HUES48 (cell line): ENCODE results near the gene XRCC1.
"Not testable (repeated sequence)": the region's sequence is repeated elsewhere in the genome, so short reads cannot be mapped to it uniquely, and the experiment has no call there.

Source experiments
- H3K27ac ChIP-seq: one replicate; pipeline ENCODE4 v1.7.0; 2013; ENCODE audit warnings: low read depth, low read length, inconsistent platforms
- H3K27me3 ChIP-seq: 2 replicates; pipeline ENCODE4 v1.6.1; 2013; ENCODE audit warnings: mild to moderate bottlenecking, low read length; ENCODE audit not compliant: control insufficient read depth, insufficient read depth
- H3K36me3 ChIP-seq: 2 replicates; pipeline ENCODE4 v1.6.1; 2013; ENCODE audit warnings: low read length; ENCODE audit not compliant: control insufficient read depth, insufficient read depth
- H3K4me1 ChIP-seq: 2 replicates; pipeline ENCODE4 v1.6.1; 2013; ENCODE audit warnings: mild to moderate bottlenecking, low read length; ENCODE audit not compliant: control insufficient read depth, insufficient read depth
- H3K4me3 ChIP-seq: 2 replicates; pipeline ENCODE4 v1.5.1; 2013; ENCODE audit warnings: mild to moderate bottlenecking, low read depth, low read length
- H3K9ac ChIP-seq: 2 replicates; pipeline ENCODE4 v1.6.1; 2013; ENCODE audit warnings: mild to moderate bottlenecking, low read depth, low read length, moderate library complexity
- H3K9me3 ChIP-seq: 2 replicates; pipeline ENCODE4 v1.6.1; 2013; ENCODE audit warnings: low read length; ENCODE audit not compliant: control insufficient read depth, insufficient read depth

XRCC1 gene

GRCh38 chr19:43553656-43554055, 21.7 kb downstream of the XRCC1 start:
- Histone ChIP-seq H3K9me3 (no peaks in the 10 kb centered on the region), H3K27me3 (no peaks in the 10 kb centered on the region), H3K4me1 (no peaks in the 10 kb centered on the region), H3K36me3 (peaks cover 62% of the 10 kb centered on the region), H3K9ac (no peak overlapping the region), H3K4me3 (no peak overlapping the region), H3K27ac (no peak overlapping the region)

GRCh38 chr19:43552616-43553015, 22.7 kb downstream of the XRCC1 start:
- Histone ChIP-seq H3K4me1 (no peaks in the 10 kb centered on the region), H3K4me3 (no peak overlapping the region), H3K9ac (no peak overlapping the region), H3K36me3 (peaks cover 57% of the 10 kb centered on the region), H3K27ac (no peak overlapping the region), H3K9me3 (no peaks in the 10 kb centered on the region), H3K27me3 (no peaks in the 10 kb centered on the region)

GRCh38 chr19:43552198-43552450, 23.2 kb downstream of the XRCC1 start:
- Histone ChIP-seq H3K4me1 (no peaks in the 10 kb centered on the region), H3K36me3 (peaks cover 53% of the 10 kb centered on the region), H3K9ac (no peak overlapping the region), H3K4me3 (no peak overlapping the region), H3K27me3 (no peaks in the 10 kb centered on the region), H3K27ac (no peak overlapping the region), H3K9me3 (no peaks in the 10 kb centered on the region)

- Histone ChIP-seq H3K36me3 (peaks cover 53% of the 10 kb centered on the region), H3K27me3 (no peaks in the 10 kb centered on the region), H3K27ac (no peak overlapping the region), H3K9me3 (no peaks in the 10 kb centered on the region), H3K4me3 (no peak overlapping the region), H3K9ac (no peak overlapping the region), H3K4me1 (no peaks in the 10 kb centered on the region)
These were observed 23.7 kb downstream of the XRCC1 start for GRCh38 chr19:43551399-43552197.

- Histone ChIP-seq H3K27me3 (no peaks in the 10 kb centered on the region), H3K4me3 (no peak overlapping the region), H3K9me3 (no peaks in the 10 kb centered on the region), H3K4me1 (no peaks in the 10 kb centered on the region), H3K9ac (no peak overlapping the region), H3K36me3 (peaks cover 60% of the 10 kb centered on the region), H3K27ac (no peak overlapping the region)
These were observed 26.6 kb downstream of the XRCC1 start for GRCh38 chr19:43548706-43549105.

- not testable (repeated sequence) for H3K4me3 ChIP-seq, H3K9ac ChIP-seq, H3K27ac ChIP-seq, H3K9me3 ChIP-seq, H3K4me1 ChIP-seq, H3K27me3 ChIP-seq
- H3K36me3 ChIP-seq: peaks cover 60% of the 10 kb centered on the region
These were observed 27.4 kb downstream of the XRCC1 start for GRCh38 chr19:43547926-43548325.

- H3K4me3 ChIP-seq: no peak overlapping the region
- H3K36me3 ChIP-seq: peaks cover 63% of the 10 kb centered on the region
- no peak overlapping the region for H3K27ac ChIP-seq
- H3K4me1 ChIP-seq: no peaks in the 10 kb centered on the region
- no peaks in the 10 kb centered on the region for H3K9me3 ChIP-seq
- H3K27me3 ChIP-seq: no peaks in the 10 kb centered on the region
- H3K9ac ChIP-seq: no peak overlapping the region
These were observed 28.7 kb downstream of the XRCC1 start for GRCh38 chr19:43546581-43546980.

GRCh38 chr19:43545981-43546380, 29.3 kb downstream of the XRCC1 start:
- H3K4me1 ChIP-seq: no peaks in the 10 kb centered on the region
- no peaks in the 10 kb centered on the region for H3K9me3 ChIP-seq
- H3K36me3 ChIP-seq: peaks cover 61% of the 10 kb centered on the region
- H3K27ac ChIP-seq: no peak overlapping the region
- H3K4me3 ChIP-seq: no peak overlapping the region
- no peak overlapping the region for H3K9ac ChIP-seq
- no peaks in the 10 kb centered on the region for H3K27me3 ChIP-seq

GRCh38 chr19:43545276-43545675, 30.1 kb downstream of the XRCC1 start:
- H3K9me3 ChIP-seq: no peaks in the 10 kb centered on the region
- no peaks in the 10 kb centered on the region for H3K4me1 ChIP-seq
- no peak overlapping the region for H3K27ac ChIP-seq
- H3K36me3 ChIP-seq: peaks cover 62% of the 10 kb centered on the region
- no peak overlapping the region for H3K9ac ChIP-seq
- no peak overlapping the region for H3K4me3 ChIP-seq
- H3K27me3 ChIP-seq: no peaks in the 10 kb centered on the region

GRCh38 chr19:43544077-43544476, 31.2 kb downstream of the XRCC1 start:
- H3K27ac ChIP-seq: no peak overlapping the region
- no peaks in the 10 kb centered on the region for H3K27me3 ChIP-seq
- no peaks in the 10 kb centered on the region for H3K4me1 ChIP-seq
- no peak overlapping the region for H3K4me3 ChIP-seq
- H3K36me3 ChIP-seq: peaks cover 61% of the 10 kb centered on the region
- no peak overlapping the region for H3K9ac ChIP-seq
- H3K9me3 ChIP-seq: 0 out of 2 replicates have a peak, but pooled peaks cover 4% of the 10 kb centered on the region

- H3K27ac ChIP-seq: no peak overlapping the region
- no peak overlapping the region for H3K9ac ChIP-seq
- no peaks in the 10 kb centered on the region for H3K4me1 ChIP-seq
- 0 out of 2 replicates have a peak, but pooled peaks cover 9% of the 10 kb centered on the region for H3K9me3 ChIP-seq
- no peak overlapping the region for H3K4me3 ChIP-seq
- H3K36me3 ChIP-seq: peaks cover 71% of the 10 kb centered on the region
- H3K27me3 ChIP-seq: no peaks in the 10 kb centered on the region
These were observed 33.2 kb downstream of the XRCC1 start for GRCh38 chr19:43541920-43542650.
